ENCODE results near the gene SYT2.
"Not testable (repeated sequence)": the region's sequence is repeated elsewhere in the genome, so short reads cannot be mapped to it uniquely, and the experiment has no call there.

SYT2 gene

DNA sequence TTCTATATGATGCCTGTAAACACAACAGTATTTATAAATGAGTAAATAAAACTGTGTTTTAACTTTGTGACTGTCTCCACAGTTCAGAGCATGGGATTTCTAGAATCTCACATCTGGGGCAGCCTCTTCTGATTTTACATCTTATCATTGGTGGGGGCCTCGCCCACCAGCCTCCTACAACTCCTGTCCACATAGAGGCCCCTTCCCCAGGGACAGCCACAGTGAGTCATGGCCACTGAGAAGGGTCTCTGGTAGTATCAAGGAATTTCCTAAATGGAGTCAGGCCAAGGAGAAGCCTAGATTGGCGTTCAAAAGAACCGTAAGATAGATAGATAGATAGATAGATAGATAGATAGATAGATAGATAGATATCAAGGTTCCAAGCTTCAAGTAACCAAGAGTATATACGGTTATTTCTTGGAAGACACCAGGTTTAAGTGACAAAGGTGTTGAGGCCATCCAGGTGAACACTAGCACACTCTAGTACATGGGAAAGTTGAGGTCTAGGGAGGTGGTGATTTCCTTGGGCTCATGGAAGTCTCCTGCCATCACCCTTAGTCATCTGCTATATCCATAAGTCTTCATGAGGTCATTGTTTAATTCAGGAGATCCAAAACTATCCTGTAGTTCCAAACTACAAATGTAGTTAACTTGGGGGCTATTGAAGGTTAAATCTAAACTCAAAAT is 121.6 kb downstream of the SYT2 start:
- no peak for DNase-seq

DNA sequence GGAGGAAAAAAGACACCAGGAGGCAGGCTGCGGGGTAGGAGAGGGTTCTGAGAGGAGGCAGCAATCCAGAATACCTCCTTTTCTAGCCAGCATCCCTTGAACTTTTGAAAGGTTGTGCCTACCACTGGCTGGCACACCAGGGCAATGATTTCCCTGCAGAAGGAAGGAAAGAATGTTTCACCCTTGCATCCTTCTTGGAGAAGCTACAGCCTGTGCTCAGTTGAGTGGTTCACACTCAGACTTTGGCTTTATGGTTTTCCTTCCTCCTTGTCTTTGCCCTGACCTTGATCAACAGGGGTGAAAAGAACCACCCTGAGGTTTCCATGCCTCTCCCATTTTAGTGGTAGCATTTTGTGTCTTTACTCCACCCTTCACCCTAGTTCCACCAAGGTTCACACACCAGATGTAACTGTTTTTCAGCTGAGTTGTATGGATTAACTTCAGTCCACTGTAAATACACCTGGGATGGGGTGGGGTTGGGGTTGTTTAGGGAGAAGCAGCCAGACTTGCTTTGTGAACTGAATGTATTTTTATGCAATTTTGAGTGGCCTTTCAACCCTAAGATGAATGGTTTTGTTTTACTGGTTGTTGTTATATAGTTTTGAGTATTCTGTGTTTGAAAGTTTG is 122.3 kb downstream of the SYT2 start:
- DNase-seq = no peak

DNA sequence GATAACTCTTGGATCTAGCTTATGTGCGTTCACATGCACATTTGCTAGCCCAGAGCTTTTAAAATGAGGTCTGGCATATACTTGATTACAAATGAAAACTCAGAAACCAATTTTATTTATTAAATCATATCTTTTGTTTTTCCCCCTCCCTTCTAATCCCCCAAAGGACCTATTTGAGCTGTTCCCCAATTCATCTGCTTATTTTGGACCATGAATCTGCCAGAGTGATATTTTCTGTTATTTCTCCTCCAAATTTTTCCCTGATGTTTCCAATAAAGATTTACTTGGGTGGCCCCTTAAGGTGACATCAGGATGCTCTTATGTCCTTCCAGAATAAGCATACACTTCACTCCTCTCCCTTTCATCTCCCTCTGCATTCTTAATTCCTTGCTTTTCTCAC is 123.4 kb downstream of the SYT2 start:
- no peak for DNase-seq

DNA sequence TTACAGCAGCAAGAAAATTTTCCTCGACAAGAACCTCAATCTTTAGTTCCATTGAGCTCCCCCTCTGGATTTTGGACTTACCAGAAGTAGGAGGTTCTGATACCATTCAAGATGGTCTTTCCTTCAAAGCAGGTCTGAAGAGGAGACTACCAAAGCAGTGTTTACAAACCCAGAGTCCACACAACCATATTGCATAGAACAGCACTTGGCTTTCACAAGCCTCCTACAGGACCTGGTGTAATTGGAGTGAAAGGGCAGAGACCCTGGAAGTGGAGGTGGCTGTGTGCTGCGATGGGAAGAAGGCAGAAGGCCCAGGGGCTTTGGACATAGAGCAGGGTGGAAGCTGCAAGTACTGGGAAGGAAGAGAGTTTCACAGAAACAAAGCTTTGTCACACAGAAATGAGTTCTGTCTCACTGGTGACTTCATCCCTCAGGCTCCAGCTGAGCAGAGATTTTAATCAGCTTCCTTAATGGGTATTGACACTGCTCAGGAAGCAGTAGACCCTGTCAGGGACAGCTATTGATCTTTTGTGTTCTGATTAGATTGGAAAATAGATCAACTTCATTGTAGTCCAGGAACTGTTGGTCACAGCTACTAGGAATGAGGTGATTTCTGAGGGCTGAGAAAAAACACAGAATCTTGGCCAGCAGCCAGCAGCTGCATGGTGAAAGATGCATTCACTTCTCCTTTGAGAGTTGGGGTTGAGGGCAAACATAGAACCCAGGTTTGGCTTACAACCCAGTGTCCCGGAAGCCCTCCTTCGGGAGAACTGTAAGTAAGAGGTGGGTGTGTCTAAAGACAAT is 124.0 kb downstream of the SYT2 start:
- peak in 1 of 2 experiments; percentile 23 for DNase-seq

DNA sequence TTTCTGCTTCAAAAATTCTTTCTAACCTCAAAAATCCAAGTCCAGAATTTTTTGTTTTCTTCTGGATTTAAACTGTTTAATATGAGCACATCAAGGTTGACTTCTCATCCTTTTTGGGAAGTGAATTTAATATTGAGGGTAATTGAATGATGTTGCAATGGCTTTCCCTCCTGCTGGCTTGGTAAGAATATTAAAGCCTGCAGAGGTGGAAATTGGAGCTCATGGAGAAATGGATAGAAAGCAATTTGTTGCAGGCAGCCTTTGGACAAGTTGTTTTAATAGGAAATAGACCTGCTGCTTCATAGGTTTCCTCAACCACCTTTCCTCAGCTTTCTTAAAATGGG is 124.7 kb downstream of the SYT2 start:
- DNase-seq = no peak

DNA sequence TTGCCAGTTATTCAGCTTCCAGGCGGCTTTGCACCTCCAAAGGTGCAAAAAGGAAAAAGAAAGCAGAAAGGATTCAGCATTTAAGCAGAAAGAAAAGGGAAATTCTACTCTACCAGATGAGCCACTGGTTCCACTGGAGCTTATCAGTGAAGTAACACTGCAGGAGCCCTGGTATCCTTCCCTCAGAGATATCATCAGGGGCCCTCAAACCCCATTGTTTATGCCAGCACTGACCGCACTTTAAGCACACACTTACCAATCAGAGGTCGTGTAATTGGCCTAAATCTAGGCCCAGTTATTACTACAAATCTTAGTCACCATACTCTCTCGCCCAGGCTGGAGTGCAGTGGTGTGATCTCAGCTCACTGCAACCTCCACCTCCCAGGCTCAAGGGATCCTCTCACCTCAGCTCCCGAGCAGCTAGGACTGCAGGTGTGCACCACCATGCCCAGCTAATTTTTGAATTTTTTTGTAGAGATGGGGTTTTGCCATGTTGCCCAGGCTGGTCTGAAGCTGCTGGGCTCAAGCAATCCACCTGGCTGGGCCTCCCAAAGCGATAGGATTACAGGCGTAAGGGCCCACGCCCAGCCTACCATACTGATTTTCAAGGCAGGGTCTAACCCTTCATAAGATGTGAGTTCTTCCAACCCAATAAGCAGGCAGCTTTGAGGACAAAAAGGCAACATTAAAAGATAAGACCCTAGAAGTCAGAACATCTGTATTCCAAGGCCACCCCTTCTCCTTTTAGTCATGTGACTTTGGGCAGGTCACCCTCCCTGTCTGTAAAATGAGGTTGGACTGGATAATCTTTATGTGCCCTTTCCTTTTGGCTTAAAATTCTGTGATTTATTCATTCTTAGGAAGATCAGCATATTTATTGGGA is 125.3 kb downstream of the SYT2 start:
- DNase-seq = no peak

DNA sequence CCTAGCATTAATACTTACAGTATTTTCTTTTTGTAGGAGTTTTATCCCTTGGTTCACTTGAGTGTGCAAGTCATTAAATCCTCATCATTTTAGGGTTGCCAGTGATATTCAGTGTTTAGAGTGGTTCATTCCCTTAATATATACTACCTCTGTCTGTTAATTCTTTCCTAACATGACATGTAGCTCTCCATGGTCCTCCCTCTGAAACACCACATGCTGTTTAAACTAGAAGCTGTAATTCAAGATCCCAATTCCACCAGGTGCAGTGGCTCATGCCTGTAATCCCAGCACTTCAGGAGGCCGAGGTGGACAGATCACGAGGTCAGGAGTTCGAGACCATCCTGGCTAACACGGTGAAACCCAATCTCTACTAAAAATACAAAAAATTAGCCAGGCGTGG is 127.9 kb downstream of the SYT2 start:
- DNase-seq = not testable (repeated sequence)

DNA sequence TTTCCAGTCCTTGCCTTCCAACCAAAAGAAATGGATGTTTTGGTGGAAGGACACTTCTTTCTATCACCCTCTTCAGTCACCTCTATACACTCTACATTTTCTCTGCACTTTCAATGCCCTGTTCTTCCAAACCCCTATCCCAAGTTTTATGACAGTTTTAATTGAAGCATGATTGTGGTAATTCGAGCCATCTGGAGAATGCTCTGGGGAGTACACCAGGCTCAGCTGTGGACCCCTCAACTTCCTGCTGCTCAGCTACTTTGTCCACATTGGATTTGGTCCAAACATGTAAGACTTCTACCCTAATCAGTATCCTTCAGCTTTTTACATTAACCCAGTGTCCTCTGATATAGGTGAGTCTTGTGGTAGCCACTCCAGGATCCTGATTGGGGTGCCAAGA is 129.6 kb downstream of the SYT2 start:
- DNase-seq = no peak

DNA sequence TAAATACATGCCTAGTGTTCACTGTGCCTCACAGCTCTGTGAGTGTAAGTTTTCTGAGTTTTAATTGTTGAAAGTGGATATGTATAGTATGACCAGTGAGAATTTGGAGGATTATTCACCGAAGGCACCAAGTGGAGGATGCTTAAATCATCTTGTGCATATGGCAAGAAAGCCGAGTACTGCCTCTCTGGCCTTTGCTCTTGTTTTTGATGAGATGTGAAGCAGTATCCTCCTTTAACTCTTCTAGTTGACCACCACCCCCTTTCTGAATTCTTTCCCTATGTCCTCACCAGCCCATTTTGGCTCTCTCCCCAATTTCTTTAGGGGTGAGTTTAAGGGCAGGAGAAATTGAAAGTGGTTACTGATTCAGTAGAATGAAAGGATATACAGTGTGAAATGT is 130.4 kb downstream of the SYT2 start:
- no peak for DNase-seq

DNA sequence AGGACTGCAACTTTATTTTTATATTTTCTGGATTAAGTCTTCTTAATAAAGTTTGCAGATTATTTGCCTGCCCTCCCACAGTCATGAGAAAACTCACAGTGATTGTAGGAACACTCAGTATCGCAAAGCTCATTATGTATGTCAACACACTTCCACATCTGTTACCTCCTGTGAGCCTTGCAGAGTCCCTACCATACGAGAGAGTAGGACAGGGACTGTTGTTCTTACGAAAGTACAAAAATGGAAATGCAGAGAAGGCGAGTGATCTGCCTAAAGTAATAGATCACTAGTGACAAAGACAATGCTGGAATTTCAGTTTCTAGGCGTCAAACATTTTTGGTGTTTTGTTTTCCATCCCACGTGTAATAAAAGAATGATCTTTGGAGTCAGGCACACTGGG is 131.7 kb downstream of the SYT2 start:
- DNase-seq = no peak

DNA sequence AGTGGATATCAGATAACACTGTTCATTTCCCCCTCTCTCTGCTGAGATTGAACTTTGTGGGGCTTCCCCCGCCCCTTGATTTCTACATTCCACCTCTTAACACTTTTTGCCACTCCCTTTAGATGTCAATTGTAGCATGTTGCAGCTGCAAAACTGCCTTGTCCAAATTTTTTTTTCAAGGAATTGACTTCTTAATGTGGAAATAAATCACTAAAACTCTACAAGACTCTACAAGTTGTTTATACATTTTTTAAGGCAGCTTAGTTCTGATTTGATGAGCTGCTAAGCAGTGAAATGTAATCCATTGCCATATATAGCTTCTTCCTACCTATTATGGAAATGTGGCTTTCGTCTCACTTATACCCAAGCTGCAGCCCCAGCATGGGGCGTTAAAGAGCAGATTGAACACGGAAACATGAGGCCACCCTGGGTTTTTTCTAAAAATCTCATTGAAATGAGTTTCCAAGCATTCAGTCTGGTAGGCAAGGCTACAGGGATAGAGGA is 132.2 kb downstream of the SYT2 start:
- DNase-seq = no peak

DNA sequence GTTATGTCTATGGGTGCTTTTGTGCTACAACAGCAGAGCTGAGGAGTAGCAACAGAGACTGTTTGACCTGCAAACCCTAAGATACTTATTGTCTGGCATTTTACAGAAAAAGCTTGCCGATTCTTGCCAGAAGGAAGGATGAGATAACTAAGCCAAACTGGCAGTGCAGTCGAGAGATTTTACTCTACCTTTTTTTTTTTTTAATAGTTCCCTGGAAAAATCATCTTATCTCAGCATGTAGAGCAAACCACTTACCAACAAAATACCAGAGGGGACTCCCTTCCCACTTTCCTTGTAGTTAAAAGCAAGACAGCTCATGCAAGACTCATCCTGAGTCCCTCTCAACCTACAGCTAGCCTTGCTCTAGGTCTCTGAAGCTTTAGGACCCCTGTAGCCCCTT is 132.9 kb downstream of the SYT2 start:
- no peak for DNase-seq

DNA sequence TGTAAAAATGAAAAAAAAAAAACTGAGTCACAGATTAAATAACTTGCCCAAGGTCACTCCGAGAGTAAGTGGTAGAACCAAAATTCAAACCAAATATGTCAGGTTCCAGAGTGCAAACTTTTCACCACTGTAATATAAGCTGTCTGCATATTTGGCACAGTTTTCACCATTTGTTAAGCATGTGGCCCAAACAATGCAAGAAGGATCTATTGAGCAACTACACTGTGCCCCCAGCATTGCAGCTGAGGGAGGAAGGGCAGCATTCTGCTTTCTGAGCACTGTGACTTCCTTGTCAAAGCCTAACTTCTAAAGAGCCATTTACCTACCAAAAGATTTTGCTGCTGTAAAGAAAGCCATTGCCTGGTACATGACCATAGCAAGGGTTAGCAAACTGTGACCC is 133.4 kb downstream of the SYT2 start:
- DNase-seq = no peak

DNA sequence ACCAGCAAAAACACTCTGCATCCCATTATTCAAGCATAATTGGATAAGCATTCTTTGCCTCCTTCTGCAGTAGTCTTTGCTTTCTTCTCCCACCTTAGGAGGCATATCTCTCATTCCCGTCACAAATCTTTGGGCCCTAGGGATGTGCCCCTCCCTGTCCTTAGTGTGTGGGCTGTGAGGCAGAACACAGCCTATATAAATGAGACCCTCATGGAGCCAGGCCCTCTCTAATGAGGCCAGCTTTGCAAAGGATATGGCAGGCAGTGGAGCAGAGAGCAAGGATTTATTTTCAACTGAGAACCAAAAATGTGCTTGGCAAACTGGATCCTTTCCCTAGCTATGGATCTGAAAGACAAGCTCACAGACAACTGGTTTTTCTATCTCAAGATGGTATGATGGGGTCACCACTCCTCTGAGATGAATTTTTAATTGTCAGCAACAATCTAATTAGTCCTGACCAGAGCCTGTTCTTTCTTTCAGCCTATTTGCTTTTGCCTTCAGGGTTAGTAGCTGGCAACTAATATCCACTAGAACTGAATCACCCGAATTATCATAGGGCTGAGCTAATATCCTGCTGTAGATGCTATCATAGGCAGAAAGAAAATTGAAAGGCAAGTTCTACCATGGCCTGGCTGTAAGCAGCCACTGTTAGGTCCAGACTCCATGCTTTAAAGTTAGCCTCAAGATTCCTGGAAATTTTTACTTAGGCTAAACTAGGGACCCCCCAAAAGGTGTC is 134.2 kb downstream of the SYT2 start:
- no peak for DNase-seq

DNA sequence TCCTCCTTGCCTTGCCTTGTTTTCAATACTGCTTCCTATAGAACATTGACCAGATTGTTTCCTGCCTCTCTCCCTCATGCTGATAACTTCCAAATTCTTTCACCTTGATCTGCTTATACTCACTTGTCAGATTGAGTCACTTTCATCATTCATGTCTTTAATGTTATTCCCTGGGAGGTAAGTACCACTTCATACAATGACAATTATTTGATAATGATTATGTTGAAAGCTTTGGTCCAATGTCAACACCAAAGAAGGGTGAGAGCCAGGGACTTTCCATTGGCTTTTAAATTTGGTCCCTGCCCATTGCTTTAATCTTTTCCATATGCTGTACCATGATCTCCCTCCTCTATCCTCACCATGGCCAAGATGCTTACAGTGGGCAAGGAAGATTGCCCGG is 137.4 kb downstream of the SYT2 start:
- DNase-seq = no peak

DNA sequence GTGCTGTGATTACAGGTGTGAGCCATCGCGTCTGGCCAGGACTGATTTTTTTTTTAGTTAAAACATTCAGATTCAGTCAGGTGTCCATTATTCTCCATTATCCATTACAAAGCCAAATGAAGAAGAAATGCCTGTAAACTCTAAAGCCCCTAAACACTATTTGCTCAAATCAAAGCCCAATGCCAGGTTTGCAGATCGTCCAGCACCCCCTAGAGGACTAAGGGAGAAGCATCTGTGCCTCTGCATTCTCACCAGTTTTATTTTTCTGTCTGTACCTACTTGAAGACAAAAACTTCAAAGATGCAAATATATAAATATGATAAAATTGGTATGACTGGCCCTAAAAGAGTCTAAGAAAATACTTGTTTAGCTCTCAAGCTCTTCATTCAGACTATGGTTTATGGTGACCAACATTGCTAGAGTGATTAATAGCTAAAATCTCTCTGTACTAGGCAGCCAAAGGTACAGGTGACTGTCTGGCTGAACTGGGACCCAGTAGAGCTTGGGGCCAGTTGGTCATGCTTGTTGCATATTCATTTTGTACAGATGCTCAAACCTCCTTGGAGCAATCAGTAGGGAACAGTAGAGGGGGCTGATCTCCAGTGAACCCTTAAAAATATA is 138.4 kb downstream of the SYT2 start:
- DNase-seq = peak; percentile 48 to 78

DNA sequence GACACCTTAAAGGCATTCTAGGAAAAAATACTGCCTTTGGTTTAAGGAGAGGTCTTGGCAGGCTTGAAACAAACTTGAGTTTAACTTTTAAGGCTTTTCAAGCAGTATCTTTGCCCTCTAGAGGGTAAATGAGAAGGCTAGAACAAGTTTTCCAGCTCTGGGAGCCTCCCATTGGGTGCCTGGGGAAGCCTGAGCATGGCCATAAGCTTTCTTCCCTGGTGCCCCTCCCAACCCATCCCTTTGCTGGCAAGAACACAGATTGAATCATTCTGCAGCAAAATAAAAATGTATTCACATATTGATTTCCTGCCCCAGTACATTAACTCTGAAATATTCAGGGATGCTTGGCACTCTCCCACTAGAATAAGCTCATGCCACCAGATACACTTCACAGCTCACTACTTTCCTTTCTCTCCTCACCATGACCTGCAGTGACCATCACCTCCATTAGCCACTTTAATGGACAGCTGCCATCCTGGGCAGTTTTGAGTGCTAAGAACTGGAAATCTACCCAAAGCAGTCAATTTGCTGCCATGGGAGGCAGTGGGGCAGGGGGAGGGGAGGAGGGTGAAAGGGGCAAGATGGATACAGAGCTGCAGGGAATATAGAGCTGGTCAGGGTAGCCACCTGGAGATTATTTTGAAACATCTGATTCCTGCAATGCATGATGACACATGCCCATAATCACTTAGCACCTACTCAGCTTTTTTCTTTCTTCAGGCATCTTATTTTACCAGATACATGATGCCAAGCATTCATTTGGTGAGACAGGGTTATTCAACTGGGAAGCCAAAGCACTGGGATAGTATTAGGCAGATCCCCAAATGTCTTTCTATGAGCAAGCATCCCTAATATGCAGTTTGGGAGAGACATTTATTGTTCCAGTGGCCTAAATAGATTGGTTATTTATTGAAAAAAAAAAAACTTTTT is 140.6 kb downstream of the SYT2 start:
- peak; percentile 18 to 70 for DNase-seq

DNA sequence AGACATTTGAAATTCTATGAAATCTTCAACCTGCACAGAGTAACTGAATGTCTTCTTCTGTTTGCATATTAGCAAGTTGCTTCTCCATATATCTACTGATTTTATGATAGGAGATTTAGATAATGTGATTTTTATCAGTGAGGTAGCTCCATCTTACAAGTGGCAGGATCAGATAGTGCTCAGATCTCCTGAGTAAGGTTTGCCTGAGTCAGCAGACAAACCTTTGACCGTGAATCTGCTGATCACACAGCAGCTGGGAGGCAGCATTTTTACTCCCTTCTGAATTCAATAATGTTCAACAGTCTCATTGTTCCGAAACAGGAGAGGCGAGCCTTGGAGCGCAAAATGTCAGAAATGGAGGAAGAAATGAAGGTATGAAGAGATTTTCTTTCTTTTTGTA is 141.4 kb downstream of the SYT2 start:
- DNase-seq = no peak

DNA sequence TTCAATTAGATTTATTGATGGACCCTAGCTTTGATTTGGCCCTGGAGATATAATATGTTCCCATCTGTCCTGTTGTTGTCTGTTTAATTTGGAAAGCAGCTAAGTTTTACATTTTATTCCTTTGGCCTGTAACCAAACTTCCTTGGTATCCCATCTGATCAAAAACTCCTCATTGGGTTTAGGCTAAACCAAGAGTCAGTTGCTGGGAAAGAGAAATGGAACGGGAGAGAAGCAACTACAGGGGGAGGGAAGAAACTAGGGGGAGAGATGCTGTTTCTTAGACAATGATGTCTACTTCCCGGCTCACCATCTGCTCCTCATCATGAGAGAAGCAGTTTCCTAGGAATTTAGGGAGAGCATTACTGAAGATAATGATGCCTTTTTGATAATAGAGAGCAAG is 141.8 kb downstream of the SYT2 start:
- peak in 1 of 2 experiments; percentile 67 for DNase-seq

DNA sequence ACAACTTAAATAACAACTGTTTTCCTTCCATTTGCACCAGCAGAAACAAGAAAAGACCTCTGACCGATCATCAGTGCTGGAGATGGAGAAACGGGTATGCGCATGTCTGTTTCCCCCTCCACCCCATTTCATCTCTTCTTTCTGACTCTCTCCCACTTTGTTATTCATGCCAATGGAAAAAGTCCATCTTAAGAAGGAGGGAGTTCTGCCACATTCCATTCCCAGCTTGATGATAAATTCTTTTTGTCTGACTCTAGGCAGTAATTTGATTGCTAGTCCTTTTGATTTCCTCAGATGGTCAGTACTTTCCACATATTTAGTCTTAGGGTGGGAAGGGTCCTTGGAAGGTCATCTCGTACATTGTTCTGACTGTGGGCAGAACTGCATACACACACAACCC is 142.5 kb downstream of the SYT2 start:
- DNase-seq = peak in 1 of 2 experiments; percentile 12

All from NCI-H446 (cell line).